ENCODE measurements around the gene TMEM72.

TMEM72 gene

GRCh38 chr10:44947371-44948152 is 36.4 kb downstream of the TMEM72 start:
- H3K27ac ChIP-seq (ENCODE audit: low read depth, low read length), result no peak overlapping the region
- no peak overlapping the region for H3K4me2 ChIP-seq (ENCODE audit: low read depth, low read length, poor library complexity, severe bottlenecking)
- no peaks in the 10 kb centered on the region; the same call in 1 of the 2 replicates for H3K27me3 ChIP-seq (ENCODE audit: low read length)
- no peaks in the 10 kb centered on the region for H3K79me2 ChIP-seq (ENCODE audit: insufficient read depth, low read length)
- peaks cover 8% of the 10 kb centered on the region; the same call in 1 of the 2 replicates for H3K9me3 ChIP-seq (ENCODE audit: insufficient read depth, low read length)
- H3K9ac ChIP-seq (ENCODE audit: low read length), result no peak overlapping the region
- H3F3A ChIP-seq (ENCODE audit: insufficient read depth), result no peaks in the 10 kb centered on the region
- no peaks in the 10 kb centered on the region for H3K36me3 ChIP-seq (ENCODE audit: low read length)
- H3K4me3 ChIP-seq (ENCODE audit: insufficient read depth, low read length, poor library complexity, severe bottlenecking), result no peak overlapping the region
- no peaks in the 10 kb centered on the region for H3K9me2 ChIP-seq (replicated peaks; ENCODE audit: insufficient read depth, low read length)
- no peak overlapping the region for H2AFZ ChIP-seq (ENCODE audit: low read depth, low read length, severe bottlenecking)
- no peaks in the 10 kb centered on the region for H4K20me1 ChIP-seq (ENCODE audit: low read depth, low read length)
- no peak for TF ChIP-seq EZH2phosphoT487 (conservative IDR thresholded peaks at IDR 0.05; ENCODE audit: low read length)
- TF ChIP-seq, protein P1, sequence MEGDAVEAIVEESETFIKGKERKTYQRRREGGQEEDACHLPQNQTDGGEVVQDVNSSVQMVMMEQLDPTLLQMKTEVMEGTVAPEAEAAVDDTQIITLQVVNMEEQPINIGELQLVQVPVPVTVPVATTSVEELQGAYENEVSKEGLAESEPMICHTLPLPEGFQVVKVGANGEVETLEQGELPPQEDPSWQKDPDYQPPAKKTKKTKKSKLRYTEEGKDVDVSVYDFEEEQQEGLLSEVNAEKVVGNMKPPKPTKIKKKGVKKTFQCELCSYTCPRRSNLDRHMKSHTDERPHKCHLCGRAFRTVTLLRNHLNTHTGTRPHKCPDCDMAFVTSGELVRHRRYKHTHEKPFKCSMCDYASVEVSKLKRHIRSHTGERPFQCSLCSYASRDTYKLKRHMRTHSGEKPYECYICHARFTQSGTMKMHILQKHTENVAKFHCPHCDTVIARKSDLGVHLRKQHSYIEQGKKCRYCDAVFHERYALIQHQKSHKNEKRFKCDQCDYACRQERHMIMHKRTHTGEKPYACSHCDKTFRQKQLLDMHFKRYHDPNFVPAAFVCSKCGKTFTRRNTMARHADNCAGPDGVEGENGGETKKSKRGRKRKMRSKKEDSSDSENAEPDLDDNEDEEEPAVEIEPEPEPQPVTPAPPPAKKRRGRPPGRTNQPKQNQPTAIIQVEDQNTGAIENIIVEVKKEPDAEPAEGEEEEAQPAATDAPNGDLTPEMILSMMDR (IDR thresholded peaks at IDR 0.05; ENCODE audit: insufficient read depth, low read length, poor library complexity, severe bottlenecking), result no peak

GRCh38 chr10:44948642-44949041 is 37.5 kb downstream of the TMEM72 start:
- Histone ChIP-seq H3K27me3 (ENCODE audit: low read length) (no peaks in the 10 kb centered on the region; the same call in 1 of the 2 replicates), H3K4me3 (ENCODE audit: insufficient read depth, low read length, poor library complexity, severe bottlenecking) (no peak overlapping the region), H3K9me3 (ENCODE audit: insufficient read depth, low read length) (peaks cover 8% of the 10 kb centered on the region; the same call in 1 of the 2 replicates), H3F3A (ENCODE audit: insufficient read depth) (no peaks in the 10 kb centered on the region), H3K36me3 (ENCODE audit: low read length) (no peaks in the 10 kb centered on the region), H2AFZ (ENCODE audit: low read depth, low read length, severe bottlenecking) (no peak overlapping the region), H3K27ac (ENCODE audit: low read depth, low read length) (no peak overlapping the region), H3K9me2 (replicated peaks; ENCODE audit: insufficient read depth, low read length) (no peaks in the 10 kb centered on the region), H3K4me2 (ENCODE audit: low read depth, low read length, poor library complexity, severe bottlenecking) (no peak overlapping the region), H4K20me1 (ENCODE audit: low read depth, low read length) (no peaks in the 10 kb centered on the region), H3K9ac (ENCODE audit: low read length) (no peak overlapping the region), H3K79me2 (ENCODE audit: insufficient read depth, low read length) (no peaks in the 10 kb centered on the region)
- no peak for TF ChIP-seq EZH2phosphoT487 (conservative IDR thresholded peaks at IDR 0.05; ENCODE audit: low read length)
- TF ChIP-seq, protein P1 (IDR thresholded peaks at IDR 0.05; ENCODE audit: insufficient read depth, low read length, poor library complexity, severe bottlenecking), result no peak

- Histone ChIP-seq H3K9ac (ENCODE audit: low read length) (no peak overlapping the region), H3K4me3 (ENCODE audit: insufficient read depth, low read length, poor library complexity, severe bottlenecking) (no peak overlapping the region), H3K36me3 (ENCODE audit: low read length) (no peaks in the 10 kb centered on the region), H3K27me3 (ENCODE audit: low read length) (no peaks in the 10 kb centered on the region; the same call in 1 of the 2 replicates), H3K4me2 (ENCODE audit: low read depth, low read length, poor library complexity, severe bottlenecking) (no peak overlapping the region), H3K79me2 (ENCODE audit: insufficient read depth, low read length) (no peaks in the 10 kb centered on the region), H3K9me3 (ENCODE audit: insufficient read depth, low read length) (peaks cover 5% of the 10 kb centered on the region; the same call in 1 of the 2 replicates), H3K27ac (ENCODE audit: low read depth, low read length) (no peak overlapping the region), H3F3A (ENCODE audit: insufficient read depth) (no peaks in the 10 kb centered on the region), H4K20me1 (ENCODE audit: low read depth, low read length) (no peaks in the 10 kb centered on the region), H3K9me2 (replicated peaks; ENCODE audit: insufficient read depth, low read length) (no peaks in the 10 kb centered on the region), H2AFZ (ENCODE audit: low read depth, low read length, severe bottlenecking) (no peak overlapping the region)
- no peak for TF ChIP-seq EZH2phosphoT487 (conservative IDR thresholded peaks at IDR 0.05; ENCODE audit: low read length)
- TF ChIP-seq, protein P1 (IDR thresholded peaks at IDR 0.05; ENCODE audit: insufficient read depth, low read length, poor library complexity, severe bottlenecking), result no peak
Observed at GRCh38 chr10:44949127-44949802, 38.1 kb downstream of the TMEM72 start.

All from SU-DHL-6 (cell line).